CD4-positive, alpha-beta T cell treated with Interleukin-6 at 100 ng/mL for 8 hours (primary cell): Measurements from ENCODE around the gene TMEM156.
A peak's percentile ranks its signal among the peaks of the same experiment; 100 is the strongest.
"Not testable (repeated sequence)": the region's sequence is repeated elsewhere in the genome, so short reads cannot be mapped to it uniquely, and the experiment has no call there.

Experiments
- DNase-seq: peaks from one replicate; pipeline ENCODE4 v3.0.0-alpha.2; 2020; ENCODE audit warnings: mixed read lengths, low spot score

Gene TMEM156

GRCh38 chr4:39043861-39044363 is 11.7 kb upstream of the TMEM156 start:
- DNase-seq, result no peak

- DNase-seq, result no peak
These were observed 11.1 kb upstream of the TMEM156 start for GRCh38 chr4:39043058-39043860.

- no peak for DNase-seq
These were observed 10.2 kb upstream of the TMEM156 start for GRCh38 chr4:39042366-39042765.

GRCh38 chr4:39039108-39039507 is 6.9 kb upstream of the TMEM156 start:
- DNase-seq, result no peak

DNA sequence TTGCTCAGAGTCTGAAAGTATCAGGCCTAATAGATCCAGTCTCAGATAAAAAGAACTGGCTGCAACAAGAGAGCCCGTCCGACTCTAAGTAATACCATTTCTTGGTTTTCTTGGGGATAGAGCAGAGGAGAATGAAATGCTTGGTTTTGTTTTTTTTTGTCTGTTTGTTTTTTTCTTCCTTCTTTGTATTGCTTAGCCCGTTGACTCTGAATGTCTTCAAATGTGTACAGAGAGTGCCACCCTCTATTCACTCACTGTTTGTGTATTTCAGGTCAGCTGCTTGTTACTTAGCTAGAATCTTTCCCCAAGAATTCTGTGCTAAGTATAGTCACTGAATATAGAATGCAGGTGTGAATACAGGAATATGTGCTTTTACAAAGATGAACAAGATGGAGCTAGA is 5.7 kb upstream of the TMEM156 start:
- no peak for DNase-seq

- no peak for DNase-seq
These were observed 5.2 kb upstream of the TMEM156 start for GRCh38 chr4:39037491-39037825.

DNA sequence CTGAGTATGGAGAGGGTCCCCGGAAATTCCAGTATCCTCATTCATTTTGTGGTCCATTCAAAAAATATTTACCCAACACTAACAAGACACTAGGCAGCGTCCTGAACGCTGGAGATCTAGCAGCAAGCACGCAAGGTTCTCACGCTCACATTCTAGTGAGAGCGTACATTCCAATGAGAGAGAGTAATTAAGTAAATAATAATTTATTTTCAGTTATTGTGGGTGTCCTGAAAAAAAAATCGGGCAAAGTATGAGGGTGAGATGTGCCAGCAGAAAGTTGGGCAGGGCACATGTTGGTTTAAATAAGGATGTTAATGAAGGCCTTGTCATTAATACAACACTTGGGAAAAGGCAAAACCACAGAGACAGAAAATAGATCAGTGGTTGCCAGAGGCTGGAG is 4.0 kb upstream of the TMEM156 start:
- no peak for DNase-seq

- DNase-seq, result not testable (repeated sequence)
These were observed 604 bp downstream of the TMEM156 start for GRCh38 chr4:39031590-39032020.

GRCh38 chr4:39030725-39031124 is 1.5 kb downstream of the TMEM156 start:
- no peak for DNase-seq

DNA sequence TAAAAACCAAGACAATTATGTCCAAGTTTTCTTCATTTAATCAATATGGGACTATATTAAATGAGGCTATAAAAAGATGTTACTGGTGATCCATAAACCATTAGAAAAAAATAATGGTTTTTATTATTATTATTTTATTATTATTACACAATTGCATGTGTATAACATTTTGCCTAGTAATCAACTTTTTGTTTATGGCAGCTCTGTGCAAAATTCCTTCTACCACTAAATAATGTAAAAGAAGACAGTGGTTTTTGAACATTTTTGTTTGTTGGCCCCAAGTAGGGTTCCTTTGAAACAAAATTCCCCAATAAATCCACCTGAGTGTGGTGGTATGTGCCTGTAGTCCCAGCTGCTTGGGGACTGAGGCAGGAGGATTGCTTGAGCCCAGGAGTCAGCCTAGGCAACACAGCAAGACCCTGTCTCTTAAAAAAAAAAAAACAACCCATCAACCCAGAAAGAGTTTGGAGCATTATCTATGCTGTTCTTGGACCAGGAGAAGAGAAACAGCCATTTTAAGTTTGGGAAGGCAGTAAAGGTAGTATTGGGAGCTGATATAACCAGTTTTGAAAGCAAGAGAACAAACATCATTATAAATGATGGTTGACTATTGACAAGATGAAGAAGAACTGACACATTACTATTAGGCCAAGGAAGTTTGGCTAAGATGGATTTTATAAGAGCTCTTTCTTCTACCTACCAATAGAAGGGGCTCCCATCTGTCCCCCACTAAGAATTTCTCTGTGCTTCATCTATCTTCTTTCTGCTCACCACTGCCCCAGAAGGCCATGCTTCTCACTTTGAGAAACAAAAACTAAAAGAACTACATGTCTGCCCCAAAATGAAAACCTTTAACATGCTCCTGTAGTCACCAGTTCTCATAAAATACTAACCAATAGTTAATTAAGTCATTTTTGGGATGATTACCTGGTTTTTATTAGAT is 2.2 kb downstream of the TMEM156 start:
- peak; percentile 28 for DNase-seq

DNA sequence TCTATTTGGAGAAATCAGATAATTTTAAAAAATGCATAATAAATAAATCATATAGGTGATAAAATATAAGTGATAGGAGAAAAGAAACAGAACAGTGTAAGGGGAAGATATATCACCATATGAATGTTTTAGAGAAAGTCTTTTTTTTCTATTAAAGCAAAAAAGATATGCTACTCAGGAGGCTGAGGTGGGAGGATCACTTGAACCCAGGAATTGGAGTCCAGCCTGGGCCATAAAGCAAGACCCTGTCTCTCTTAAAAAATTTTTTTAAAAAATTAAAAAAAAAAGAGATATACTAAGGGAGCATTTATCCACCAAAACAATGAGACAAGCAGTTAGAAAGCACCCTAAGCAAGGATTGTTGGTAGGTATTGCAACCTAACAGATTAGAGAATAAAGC is 6.1 kb downstream of the TMEM156 start:
- DNase-seq, result no peak

DNA sequence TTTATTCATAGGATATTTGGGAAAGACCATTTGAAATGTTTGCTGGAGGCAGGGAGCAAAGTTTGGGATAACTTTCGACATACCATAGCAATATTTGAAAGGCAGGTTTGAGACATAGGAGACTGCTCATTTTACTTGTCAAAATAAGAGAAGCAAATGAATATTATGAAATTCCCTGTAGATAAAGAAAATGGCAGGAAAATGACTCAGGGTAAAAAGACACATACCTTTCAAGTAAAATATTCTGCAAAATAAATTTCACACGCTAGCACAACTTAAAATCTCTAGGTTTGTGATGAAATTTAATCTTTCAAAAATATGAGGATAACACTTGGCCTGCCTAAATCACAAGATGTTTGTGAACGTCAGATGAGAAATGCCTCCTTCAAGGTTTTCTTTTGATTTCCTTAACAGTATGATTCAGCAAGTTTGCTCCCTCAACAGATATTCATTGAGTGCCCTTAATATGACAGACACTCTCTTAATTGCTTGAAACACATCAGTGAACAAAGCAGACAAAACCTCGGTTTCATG is 6.6 kb downstream of the TMEM156 start:
- no peak for DNase-seq

DNA sequence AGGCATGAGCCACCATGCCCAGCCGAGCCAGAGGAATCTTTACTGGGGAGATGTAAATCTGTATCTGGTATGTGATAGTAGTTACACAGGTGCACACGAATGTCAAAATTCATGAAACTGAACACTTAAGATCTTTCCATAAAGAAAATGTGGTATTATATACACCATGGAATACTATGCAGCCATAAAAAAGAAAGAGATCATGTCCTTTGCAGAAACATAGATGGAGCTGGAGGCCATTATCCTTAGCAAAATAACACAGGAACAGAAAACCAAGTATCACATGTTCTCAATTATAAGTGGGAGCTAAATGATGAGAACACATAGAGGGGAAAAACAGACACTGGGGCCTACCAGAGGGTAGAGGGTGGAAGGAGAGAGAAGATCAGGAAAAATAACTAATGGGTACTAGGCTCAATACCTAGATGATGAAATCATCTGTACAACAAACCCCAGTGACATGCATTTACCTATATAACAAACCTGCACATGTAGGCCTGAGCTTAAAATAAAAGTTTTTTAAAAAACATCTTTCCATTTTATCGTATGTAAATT is 7.8 kb downstream of the TMEM156 start:
- no peak for DNase-seq

DNA sequence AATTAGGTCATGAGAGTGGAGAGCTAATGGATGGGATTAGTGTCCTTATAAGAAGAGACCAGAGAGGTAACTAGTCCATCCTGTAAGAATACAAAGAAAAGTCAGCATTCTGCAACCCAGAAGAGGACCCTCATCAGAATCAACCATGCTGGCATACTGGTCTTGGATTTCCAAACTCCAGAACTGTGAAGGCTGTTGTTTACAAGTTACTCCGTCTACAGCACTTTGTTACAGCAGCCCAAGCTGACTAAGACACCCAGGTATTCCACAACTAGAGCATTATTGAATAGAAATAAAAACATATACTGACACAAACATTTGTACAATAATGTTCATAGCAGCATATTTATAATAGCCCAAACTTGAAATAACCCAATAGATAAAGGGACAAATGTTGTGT is 9.2 kb downstream of the TMEM156 start:
- DNase-seq, result no peak

- no peak for DNase-seq
These were observed 10.0 kb downstream of the TMEM156 start for GRCh38 chr4:39022241-39022640.

- DNase-seq, result no peak
These were observed 10.6 kb downstream of the TMEM156 start for GRCh38 chr4:39021631-39022030.

GRCh38 chr4:39020130-39020529 is 12.1 kb downstream of the TMEM156 start:
- DNase-seq, result no peak

GRCh38 chr4:39014028-39014427 is 18.2 kb downstream of the TMEM156 start:
- DNase-seq, result no peak

DNA sequence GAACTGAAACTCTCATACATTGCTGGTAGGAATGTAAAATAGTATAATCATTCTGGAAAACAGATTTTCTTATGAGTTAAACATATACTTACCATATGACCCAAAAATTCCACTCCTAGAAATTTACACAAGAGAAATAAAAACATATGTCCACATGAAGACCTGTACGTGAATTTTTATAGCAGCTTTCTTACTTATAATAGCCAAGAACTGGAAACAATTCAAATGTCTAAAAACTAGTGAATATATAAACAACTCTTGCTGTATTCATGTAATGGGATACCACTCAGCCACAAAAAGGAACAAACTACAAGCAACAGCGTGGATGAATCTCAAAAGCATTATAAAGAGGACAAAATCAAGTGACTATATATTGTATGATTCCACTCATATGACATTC is 27.5 kb downstream of the TMEM156 start:
- no peak for DNase-seq

GRCh38 chr4:39002058-39002457 is 30.2 kb downstream of the TMEM156 start:
- not testable (repeated sequence) for DNase-seq

DNA sequence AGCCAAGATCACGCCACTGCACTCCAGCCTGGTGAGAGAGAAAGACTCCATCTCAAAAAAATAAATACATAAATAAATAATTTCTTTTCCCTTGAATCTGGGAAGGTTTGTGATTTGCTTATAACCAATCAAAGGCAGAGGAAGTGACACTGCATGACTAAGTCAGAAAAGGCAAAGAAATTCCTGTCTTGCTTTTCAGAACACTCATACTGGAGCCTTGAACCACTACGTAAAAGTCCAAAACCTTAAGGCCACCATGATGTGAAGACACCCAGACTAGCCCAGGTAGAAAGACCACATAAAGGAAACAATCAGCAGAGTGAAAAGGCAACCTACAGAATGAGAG is 36.6 kb downstream of the TMEM156 start:
- DNase-seq, result no peak

DNA sequence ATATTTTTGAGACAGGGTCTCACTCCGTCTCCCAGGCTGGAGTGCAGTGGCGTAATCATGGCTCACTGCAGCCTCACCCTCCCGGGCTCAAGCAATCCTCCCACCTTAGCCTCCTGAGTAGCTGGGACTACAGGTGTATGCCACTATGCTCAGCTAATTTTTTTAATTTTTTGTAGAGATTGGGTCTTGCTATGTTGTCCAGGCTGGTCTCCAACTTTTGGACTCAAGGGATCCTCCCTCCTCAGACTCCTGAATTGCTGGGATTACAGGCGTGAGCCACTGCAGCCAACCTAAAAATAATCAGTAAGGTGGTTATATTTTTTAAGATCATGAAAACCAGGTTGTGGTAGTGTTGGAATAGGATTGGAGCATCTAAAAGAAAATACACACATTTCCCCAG is 38.1 kb downstream of the TMEM156 start:
- DNase-seq, result no peak

DNA sequence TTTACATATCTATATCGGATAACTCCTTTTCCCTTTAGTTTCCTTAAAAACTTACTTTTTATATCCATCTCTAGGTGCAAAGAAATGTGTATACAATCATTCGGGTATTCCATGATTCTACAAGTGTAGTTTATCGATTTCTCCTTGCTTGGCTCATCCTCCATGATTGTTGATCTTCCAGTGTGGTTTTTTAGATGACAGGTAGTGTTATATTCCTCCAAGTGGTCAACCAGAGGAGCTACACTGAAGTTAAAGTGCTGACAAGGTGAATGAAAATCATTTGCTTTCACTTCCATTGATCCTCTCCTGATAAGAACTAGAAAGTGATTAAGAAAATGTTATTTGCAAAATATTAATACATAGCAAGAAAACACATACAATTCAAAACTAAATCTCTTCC is 38.5 kb downstream of the TMEM156 start:
- DNase-seq, result no peak
